GM23338 (cell line): Measurements from ENCODE around the gene PRKCQ. TPM values are rescaled to one million over a fixed set of nuclear protein-coding genes. Genes with fewer than 3 reads are reported as not detected.

Experiments used
- EZH2phosphoT487 ChIP-seq: fragments of 200-600 bp; sonication (generic); IDR thresholded peaks from one replicate; pipeline ENCODE4 v1.8.1; 2018; ENCODE audit warnings: antibody characterized with exemption; ENCODE audit not compliant: unreplicated experiment
- JUNB ChIP-seq: IDR thresholded peaks from one replicate; pipeline ENCODE4 v1.6.1; 2016; ENCODE audit warnings: antibody characterized with exemption; ENCODE audit not compliant: unreplicated experiment
- NANOG ChIP-seq: IDR thresholded peaks from 2 replicates; pipeline ENCODE4 v1.6.1; 2016; ENCODE audit warnings: antibody characterized with exemption, borderline replicate concordance
- POLR2AphosphoS5 ChIP-seq: IDR thresholded peaks from 2 replicates; pipeline ENCODE4 v1.6.1; 2016; ENCODE audit warnings: antibody characterized with exemption, low read depth
- REST ChIP-seq: IDR thresholded peaks from one replicate; pipeline ENCODE4 v1.6.1; 2018; ENCODE audit warnings: antibody characterized with exemption; ENCODE audit not compliant: unreplicated experiment
- ZNF462 ChIP-seq: fragments of 250-450 bp; sonication (Bioruptor Pico); IDR thresholded peaks from 2 replicates; pipeline ENCODE4 v1.5.0; 2020; ENCODE audit warnings: mild to moderate bottlenecking, moderate library complexity
- polyA plus RNA-seq: library from polyadenylated mRNA; unstranded; fragments of >200 nt; fragmentation: Nextera tagmentation; extraction: Ambion mirVana; gene quantifications from 2 replicates; pipeline ENCODE4 v1.2.1, GENCODE V29; 2016
- total RNA-seq: library from RNA; depleted of rRNA; stranded (reverse); fragments of >200 nt; shearing (Covaris generic); gene quantifications from 2 replicates; pipeline ENCODE4 v1.2.3, GENCODE V29; 2014
- TF ChIP-seq, protein P1 (sequence below): IDR thresholded peaks from 2 replicates; pipeline ENCODE4 v1.6.1; 2016; ENCODE audit warnings: antibody characterized with exemption

Gene PRKCQ
- total and polyA plus RNA-seq, 2 experiments from 2014 or later: 12.6 to 28.5 TPM

DNA sequence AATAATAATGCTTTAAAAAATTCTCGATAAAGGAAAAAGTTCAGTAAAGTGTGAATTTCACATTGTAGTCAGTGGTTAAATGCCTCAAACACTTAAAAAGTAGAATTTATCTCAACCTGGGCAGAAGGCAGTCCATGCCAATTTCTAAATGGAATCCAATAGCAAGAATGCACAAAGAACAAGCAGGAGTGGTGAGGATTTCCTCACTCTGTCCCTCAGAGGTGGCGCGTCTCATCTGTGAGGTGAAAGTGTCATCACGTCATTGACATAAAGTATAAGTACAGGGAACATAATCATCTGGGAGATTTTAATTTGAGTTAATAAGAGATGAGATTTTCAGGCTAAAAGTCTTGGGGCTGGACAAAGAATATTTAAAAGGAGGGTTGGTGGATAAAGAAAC is 10.0 kb upstream of the PRKCQ start (continued):
- TF ChIP-seq ZNF462 (CRISPR knock-in tag): no peak
- TF ChIP-seq JUNB: no peak
- no peak for TF ChIP-seq EZH2phosphoT487
- TF ChIP-seq, protein P1, sequence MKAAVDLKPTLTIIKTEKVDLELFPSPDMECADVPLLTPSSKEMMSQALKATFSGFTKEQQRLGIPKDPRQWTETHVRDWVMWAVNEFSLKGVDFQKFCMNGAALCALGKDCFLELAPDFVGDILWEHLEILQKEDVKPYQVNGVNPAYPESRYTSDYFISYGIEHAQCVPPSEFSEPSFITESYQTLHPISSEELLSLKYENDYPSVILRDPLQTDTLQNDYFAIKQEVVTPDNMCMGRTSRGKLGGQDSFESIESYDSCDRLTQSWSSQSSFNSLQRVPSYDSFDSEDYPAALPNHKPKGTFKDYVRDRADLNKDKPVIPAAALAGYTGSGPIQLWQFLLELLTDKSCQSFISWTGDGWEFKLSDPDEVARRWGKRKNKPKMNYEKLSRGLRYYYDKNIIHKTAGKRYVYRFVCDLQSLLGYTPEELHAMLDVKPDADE: no peak
- TF ChIP-seq POLR2AphosphoS5: no peak
- no peak for TF ChIP-seq REST
- TF ChIP-seq NANOG: no peak
